ENCODE data around the gene NAV2. TPM values are rescaled to one million over a fixed set of nuclear protein-coding genes. Genes with fewer than 3 reads are reported as not detected.

NAV2 gene
- polyA plus RNA-seq, 1 experiment = 5.1 TPM

- no peak for DNase-seq (ENCODE audit: low read depth, low spot score)
- POLR2A ChIA-PET = interaction anchor here (0.7 kb wide), 1 partner anchor 67 kb away, joined by 3 read pairs; no protein-coding TSS in a partner anchor
- no peaks in the 10 kb centered on the region for H3K9me3 ChIP-seq (ENCODE audit: control insufficient read depth, insufficient read depth, low read length)
- CTCF ChIA-PET = interaction anchor here (1.0 to 2.3 kb wide), 5 partner anchors 11 to 378 kb away, joined by 3 to 8 read pairs (median 5); no protein-coding TSS in a partner anchor
- H3K4me3 ChIP-seq (ENCODE audit: low read depth, low read length) = no peak overlapping the region
- no peak overlapping the region for H3K27ac ChIP-seq (ENCODE audit: low read depth, low read length)
- H3K27me3 ChIP-seq (ENCODE audit: control insufficient read depth, insufficient read depth, low read length) = no peaks in the 10 kb centered on the region
- TF ChIP-seq CTCF (IDR thresholded peaks at IDR 0.05; ENCODE audit: low read depth, low read length) = no peak
Measured at GRCh38 chr11:19753451-19754106, 40.9 kb downstream of the NAV2 start.

- Histone ChIP-seq H3K4me3 (ENCODE audit: low read depth, low read length) (no peak overlapping the region), H3K9me3 (ENCODE audit: control insufficient read depth, insufficient read depth, low read length) (no peaks in the 10 kb centered on the region), H3K27me3 (ENCODE audit: control insufficient read depth, insufficient read depth, low read length) (no peaks in the 10 kb centered on the region), H3K27ac (ENCODE audit: low read depth, low read length) (no peak overlapping the region)
- ChIA-PET POLR2A (no interaction called here), CTCF (interaction anchor here (1.2 kb wide), 1 partner anchor 193 kb away, joined by 6 read pairs; no protein-coding TSS in a partner anchor)
- DNase-seq (ENCODE audit: low read depth, low spot score) = no peak
- TF ChIP-seq CTCF (IDR thresholded peaks at IDR 0.05; ENCODE audit: low read depth, low read length) = no peak
Measured at GRCh38 chr11:19756675-19757475, 44.2 kb downstream of the NAV2 start.

GRCh38 chr11:19759389-19759788 lies 46.8 kb downstream of the NAV2 start:
- Histone ChIP-seq H3K27me3 (ENCODE audit: control insufficient read depth, insufficient read depth, low read length) (no peaks in the 10 kb centered on the region), H3K27ac (ENCODE audit: low read depth, low read length) (no peak overlapping the region), H3K4me3 (ENCODE audit: low read depth, low read length) (no peak overlapping the region), H3K9me3 (ENCODE audit: control insufficient read depth, insufficient read depth, low read length) (no peaks in the 10 kb centered on the region)
- no peak for DNase-seq (ENCODE audit: low read depth, low spot score)
- CTCF ChIA-PET = interaction anchor here (0.9 to 1.6 kb wide), 3 partner anchors 144 to 205 kb away, joined by 3 to 7 read pairs (median 4); no protein-coding TSS in a partner anchor
- no peak for TF ChIP-seq CTCF (IDR thresholded peaks at IDR 0.05; ENCODE audit: low read depth, low read length)
- POLR2A ChIA-PET = no interaction called here

- POLR2A ChIA-PET = no interaction called here
- Histone ChIP-seq H3K4me3 (ENCODE audit: low read depth, low read length) (no peak overlapping the region), H3K9me3 (ENCODE audit: control insufficient read depth, insufficient read depth, low read length) (no peaks in the 10 kb centered on the region), H3K27ac (ENCODE audit: low read depth, low read length) (no peak overlapping the region), H3K27me3 (ENCODE audit: control insufficient read depth, insufficient read depth, low read length) (no peaks in the 10 kb centered on the region)
- TF ChIP-seq CTCF (IDR thresholded peaks at IDR 0.05; ENCODE audit: low read depth, low read length) = no peak
- CTCF ChIA-PET = interaction anchor here (1.2 kb wide), 1 partner anchor 208 kb away, joined by 5 read pairs; no protein-coding TSS in a partner anchor
- DNase-seq (ENCODE audit: low read depth, low spot score) = no peak
Measured at GRCh38 chr11:19762266-19762665, 49.6 kb downstream of the NAV2 start.

GRCh38 chr11:19763330-19763729 lies 50.7 kb downstream of the NAV2 start:
- no peak for DNase-seq (ENCODE audit: low read depth, low spot score)
- H3K4me3 ChIP-seq (ENCODE audit: low read depth, low read length) = no peak overlapping the region
- H3K27me3 ChIP-seq (ENCODE audit: control insufficient read depth, insufficient read depth, low read length) = peaks cover 4% of the 10 kb centered on the region
- POLR2A ChIA-PET = no interaction called here
- TF ChIP-seq CTCF (IDR thresholded peaks at IDR 0.05; ENCODE audit: low read depth, low read length) = no peak
- H3K27ac ChIP-seq (ENCODE audit: low read depth, low read length) = no peak overlapping the region
- no peaks in the 10 kb centered on the region for H3K9me3 ChIP-seq (ENCODE audit: control insufficient read depth, insufficient read depth, low read length)
- CTCF ChIA-PET = interaction anchor here (1.3 kb wide), 1 partner anchor 206 kb away, joined by 3 read pairs; no protein-coding TSS in a partner anchor
